CD4-positive, alpha-beta T cell treated with Interleukin-21 for 1 hour (primary cell): ENCODE data around the gene FAM43B.

Experiments used
- DNase-seq: peaks from one replicate; pipeline ENCODE4 v3.0.0-alpha.2; 2020

The FAM43B gene

GRCh38 chr1:20593756-20594155 is 41.4 kb downstream of the FAM43B start:
- no peak for DNase-seq

- DNase-seq = no peak
Measured at GRCh38 chr1:20594746-20595145, 42.4 kb downstream of the FAM43B start.

GRCh38 chr1:20596106-20596505 is 43.7 kb downstream of the FAM43B start:
- DNase-seq = no peak

GRCh38 chr1:20597650-20598049 is 45.3 kb downstream of the FAM43B start:
- no peak for DNase-seq

- no peak for DNase-seq
Measured at GRCh38 chr1:20600156-20600555, 47.8 kb downstream of the FAM43B start.

GRCh38 chr1:20601129-20601825 is 48.9 kb downstream of the FAM43B start:
- no peak for DNase-seq

- DNase-seq = no peak
Measured at GRCh38 chr1:20602851-20603450, 50.6 kb downstream of the FAM43B start.

- DNase-seq = no peak
Measured at GRCh38 chr1:20603504-20604464, 51.4 kb downstream of the FAM43B start.
